ENCODE data around the gene FHDC1. TPM values are rescaled to one million over a fixed set of nuclear protein-coding genes. Genes with fewer than 3 reads are reported as not detected.

Gene FHDC1
- total RNA-seq, 1 experiment from 2014 or later: 0.76 TPM

GRCh38 chr4:152936446-152937335 lies 568 bp downstream of the FHDC1 start:
- peak; percentile 29 for DNase-seq (ENCODE audit: low read depth)

- DNase-seq (ENCODE audit: low read depth): peak; percentile 35
These were observed 1.5 kb downstream of the FHDC1 start for GRCh38 chr4:152937336-152938236.

GRCh38 chr4:152938237-152938947 lies 2.3 kb downstream of the FHDC1 start:
- DNase-seq (ENCODE audit: low read depth): peak; percentile 5

- DNase-seq (ENCODE audit: low read depth): no peak
These were observed 3.5 kb downstream of the FHDC1 start for GRCh38 chr4:152939621-152940020.

GRCh38 chr4:152940461-152940860 lies 4.3 kb downstream of the FHDC1 start:
- DNase-seq (ENCODE audit: low read depth): no peak

GRCh38 chr4:152941411-152941810 lies 5.3 kb downstream of the FHDC1 start:
- DNase-seq (ENCODE audit: low read depth): no peak

GRCh38 chr4:152942346-152942745 lies 6.2 kb downstream of the FHDC1 start:
- no peak for DNase-seq (ENCODE audit: low read depth)

- no peak for DNase-seq (ENCODE audit: low read depth)
These were observed 7.5 kb downstream of the FHDC1 start for GRCh38 chr4:152943672-152944071.

- DNase-seq (ENCODE audit: low read depth): no peak
These were observed 8.7 kb downstream of the FHDC1 start for GRCh38 chr4:152944666-152945320.

GRCh38 chr4:152945639-152946038 lies 9.5 kb downstream of the FHDC1 start:
- no peak for DNase-seq (ENCODE audit: low read depth)

- no peak for DNase-seq (ENCODE audit: low read depth)
These were observed 10.3 kb downstream of the FHDC1 start for GRCh38 chr4:152946446-152946845.

GRCh38 chr4:152947311-152947710 lies 11.2 kb downstream of the FHDC1 start:
- DNase-seq (ENCODE audit: low read depth): no peak

- no peak for DNase-seq (ENCODE audit: low read depth)
These were observed 13.8 kb downstream of the FHDC1 start for GRCh38 chr4:152949930-152950329.

- DNase-seq (ENCODE audit: low read depth): no peak
These were observed 14.5 kb downstream of the FHDC1 start for GRCh38 chr4:152950402-152951274.

- DNase-seq (ENCODE audit: low read depth): no peak
These were observed 15.2 kb downstream of the FHDC1 start for GRCh38 chr4:152951348-152951747.

- peak; percentile 19 for DNase-seq (ENCODE audit: low read depth)
These were observed 17.4 kb downstream of the FHDC1 start for GRCh38 chr4:152953514-152953913.

GRCh38 chr4:152954741-152955140 lies 18.6 kb downstream of the FHDC1 start:
- no peak for DNase-seq (ENCODE audit: low read depth)

- DNase-seq (ENCODE audit: low read depth): no peak
These were observed 20.0 kb downstream of the FHDC1 start for GRCh38 chr4:152956147-152956546.

GRCh38 chr4:152956650-152957436 lies 20.7 kb downstream of the FHDC1 start:
- no peak for DNase-seq (ENCODE audit: low read depth)

Measured in M059J (cell line).